Measurements from ENCODE around the gene ZC3H15. TPM values are rescaled to one million over a fixed set of nuclear protein-coding genes. Genes with fewer than 3 reads are reported as not detected.
"Not testable (repeated sequence)": the region's sequence is repeated elsewhere in the genome, so short reads cannot be mapped to it uniquely, and the experiment has no call there.

The ZC3H15 gene
- total RNA-seq, 4 donors from 2014 or later, result 32.2 to 68.5 (median 53.7) TPM

GRCh38 chr2:186518945-186519344, 32.9 kb downstream of the ZC3H15 start:
- no peak for TF ChIP-seq CTCF (IDR thresholded peaks at IDR 0.05)
- no peak for TF ChIP-seq POLR2A (IDR thresholded peaks at IDR 0.05)
- intact Hi-C loops (cut with DNase I), result no loop called here
- no peaks in the 10 kb centered on the region for H3K9me3 ChIP-seq
- H3K36me3 ChIP-seq, result peaks cover 6 to 37% (median 6%) of the 10 kb centered on the region in 3 donors
- no peak overlapping the region for H3K27ac ChIP-seq
- 37 to 46% methylated on average over 3 of the region's 3 CpGs for WGBS, 2 donors
- H3K4me3 ChIP-seq, result no peak overlapping the region
- peaks cover 0 to 23% (median 0%) of the 10 kb centered on the region in 3 donors for H3K4me1 ChIP-seq
- DNase-seq, result no peak
- H3K27me3 ChIP-seq, result no peaks in the 10 kb centered on the region

- WGBS, 2 donors, result 85 to 89% methylated on average over 9 of the region's 9 CpGs
- H3K27me3 ChIP-seq; H3K9me3 ChIP-seq; DNase-seq; H3K27ac ChIP-seq; H3K4me3 ChIP-seq; intact Hi-C loops (cut with DNase I); H3K4me1 ChIP-seq: not testable (repeated sequence)
- H3K36me3 ChIP-seq, result peaks cover 6 to 33% (median 6%) of the 10 kb centered on the region in 3 donors
These were observed 35.6 kb downstream of the ZC3H15 start for GRCh38 chr2:186521570-186522153.

DNA sequence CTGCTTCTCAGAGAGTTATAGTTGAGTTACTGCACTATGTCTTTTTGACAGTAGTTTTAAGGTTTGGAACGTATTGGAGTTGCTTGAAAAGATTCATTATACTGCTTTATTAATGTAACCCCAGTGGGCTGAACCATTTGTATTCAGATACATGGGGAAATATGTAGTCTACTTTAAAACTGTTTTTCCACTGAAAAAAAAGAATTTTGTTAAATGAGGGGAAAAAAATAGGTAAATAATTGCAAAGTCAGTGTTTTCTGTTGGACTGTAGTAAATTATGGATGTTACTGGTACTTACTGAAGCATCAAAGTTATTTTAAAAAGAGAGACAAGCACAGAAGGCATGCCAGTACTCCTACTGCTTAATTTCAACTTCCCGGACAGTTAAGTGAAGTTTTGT, 36.4 kb downstream of the ZC3H15 start:
- Histone ChIP-seq H3K4me3 (no peak overlapping the region), H3K27me3 (no peaks in the 10 kb centered on the region), H3K4me1 (peaks cover 0 to 5% (median 0%) of the 10 kb centered on the region in 3 donors), H3K9me3 (no peaks in the 10 kb centered on the region), H3K36me3 (peaks cover 6 to 29% (median 6%) of the 10 kb centered on the region in 3 donors), H3K27ac (no peak overlapping the region)
- 77 to 96% methylated on average over 2 of the region's 2 CpGs for WGBS, 2 donors
- no peak for DNase-seq
- TF ChIP-seq POLR2A (IDR thresholded peaks at IDR 0.05), result no peak
- no peak for TF ChIP-seq CTCF (IDR thresholded peaks at IDR 0.05)
- intact Hi-C loops (cut with DNase I), result no loop called here

DNA sequence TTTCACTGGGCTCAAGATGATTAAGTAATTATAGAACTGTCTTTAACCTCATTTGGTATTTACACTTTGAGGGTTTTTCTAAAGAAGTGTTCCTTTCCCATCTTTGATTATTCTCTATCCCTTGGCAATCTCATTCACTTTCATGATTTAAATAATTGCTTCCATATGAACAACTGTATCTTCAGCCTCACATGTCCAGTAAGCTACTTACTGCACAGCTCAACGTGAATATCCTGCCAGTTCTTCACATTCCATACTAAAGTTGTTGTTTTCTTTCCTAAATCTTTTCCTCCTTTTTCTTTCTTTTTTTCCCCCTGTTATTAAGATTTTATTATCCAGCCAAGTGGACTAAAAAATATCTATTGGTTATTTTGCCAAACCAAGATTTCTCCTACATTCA, 37.7 kb downstream of the ZC3H15 start:
- intact Hi-C loops (cut with DNase I), result no loop called here
- no peak overlapping the region for H3K4me3 ChIP-seq
- no peaks in the 10 kb centered on the region for H3K27me3 ChIP-seq
- no peaks in the 10 kb centered on the region for H3K9me3 ChIP-seq
- H3K36me3 ChIP-seq, result peaks cover 6 to 20% (median 6%) of the 10 kb centered on the region in 3 donors
- no peak for TF ChIP-seq POLR2A (IDR thresholded peaks at IDR 0.05)
- TF ChIP-seq CTCF (IDR thresholded peaks at IDR 0.05), result no peak
- DNase-seq, result no peak
- H3K4me1 ChIP-seq, result peaks cover 0 to 4% (median 0%) of the 10 kb centered on the region in 3 donors
- 67 to 74% methylated on average over 1 of the region's 1 CpG for WGBS, 2 donors
- no peak overlapping the region for H3K27ac ChIP-seq

DNA sequence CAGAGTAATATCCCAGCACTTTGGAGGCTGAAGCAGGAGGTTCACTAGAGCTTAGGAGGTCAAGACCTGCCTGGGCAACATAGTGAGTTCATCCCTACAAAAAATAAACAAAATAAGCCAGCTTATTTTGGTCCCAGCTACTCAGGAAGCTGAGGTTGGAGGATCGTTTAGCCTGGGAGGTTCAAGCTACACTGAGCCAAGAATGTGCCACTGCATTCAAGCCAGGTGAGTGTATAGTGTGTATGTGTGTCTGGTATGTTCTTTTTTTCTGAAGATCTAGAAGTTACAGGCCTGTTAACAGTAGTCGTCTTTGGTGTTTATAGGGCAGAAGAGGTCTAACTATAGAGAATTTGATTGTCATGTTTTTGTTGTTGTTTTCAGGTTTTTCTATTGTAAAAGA, 40.2 kb downstream of the ZC3H15 start:
- 57 to 58% methylated on average over 2 of the region's 2 CpGs for WGBS, 2 donors
- Histone ChIP-seq H3K27ac (no peak overlapping the region), H3K27me3 (no peaks in the 10 kb centered on the region), H3K9me3 (no peaks in the 10 kb centered on the region), H3K4me1 (no peaks in the 10 kb centered on the region), H3K4me3 (no peak overlapping the region), H3K36me3 (peaks cover 0 to 12% (median 0%) of the 10 kb centered on the region in 3 donors)
- no peak for TF ChIP-seq CTCF (IDR thresholded peaks at IDR 0.05)
- TF ChIP-seq POLR2A (IDR thresholded peaks at IDR 0.05), result no peak
- DNase-seq, result no peak
- intact Hi-C loops (cut with DNase I), result no loop called here

- Histone ChIP-seq H3K27me3 (no peaks in the 10 kb centered on the region), H3K9me3 (no peaks in the 10 kb centered on the region), H3K36me3 (no peaks in the 10 kb centered on the region), H3K4me1 (no peaks in the 10 kb centered on the region), H3K4me3 (no peak overlapping the region), H3K27ac (no peak overlapping the region)
- 92 to 94% methylated on average over 3 of the region's 3 CpGs for WGBS, 2 donors
- DNase-seq, result no peak
- TF ChIP-seq POLR2A (IDR thresholded peaks at IDR 0.05), result no peak
- TF ChIP-seq CTCF (IDR thresholded peaks at IDR 0.05), result no peak
- intact Hi-C loops (cut with DNase I), result no loop called here
These were observed 44.3 kb downstream of the ZC3H15 start for GRCh38 chr2:186530314-186530713.
